Endothelial cell (in vitro differentiated cells): ENCODE measurements around the gene UROD. TPM values are rescaled to one million over a fixed set of nuclear protein-coding genes. Genes with fewer than 3 reads are reported as not detected.

Experiments used
- DNase-seq: peaks from one replicate; pipeline ENCODE4 v3.0.0; 2021; ENCODE audit warnings: low spot score
- H3K27ac Mint-ChIP-seq: one replicate; pipeline ENCODE4 v1.8.0; 2021; ENCODE audit warnings: mixed read lengths, inconsistent platforms; ENCODE audit not compliant: unreplicated experiment
- H3K27me3 Mint-ChIP-seq: one replicate; pipeline ENCODE4 v1.8.0; 2021; ENCODE audit warnings: mild to moderate bottlenecking, moderate library complexity, mixed read lengths, inconsistent platforms; ENCODE audit not compliant: unreplicated experiment
- H3K36me3 Mint-ChIP-seq: one replicate; pipeline ENCODE4 v1.8.0; 2021; ENCODE audit warnings: mild to moderate bottlenecking, low read depth, mixed read lengths, inconsistent platforms; ENCODE audit not compliant: unreplicated experiment
- H3K4me1 Mint-ChIP-seq: one replicate; pipeline ENCODE4 v1.8.0; 2021; ENCODE audit warnings: mild to moderate bottlenecking, mixed read lengths, inconsistent platforms; ENCODE audit not compliant: unreplicated experiment
- H3K4me3 Mint-ChIP-seq: one replicate; pipeline ENCODE4 v1.8.0; 2021; ENCODE audit warnings: mild to moderate bottlenecking, mixed read lengths, inconsistent platforms; ENCODE audit not compliant: unreplicated experiment
- H3K9me3 Mint-ChIP-seq: one replicate; pipeline ENCODE4 v1.8.0; 2021; ENCODE audit warnings: mixed read lengths, inconsistent platforms; ENCODE audit not compliant: unreplicated experiment
- total RNA-seq: library from RNA; stranded (reverse); fragmentation: NEBNext Ultra II Directional; extraction: Animal tissue kit (Norgen Biotek cat#: 25700); gene quantifications from one replicate; pipeline ENCODE4 v1.2.1, GENCODE V29; 2021; ENCODE audit not compliant: unreplicated experiment
- TF ChIP-seq, protein P1 (sequence below): fragments of 200-600 bp; sonication (generic); IDR thresholded peaks from one replicate; pipeline ENCODE4 v1.5.0; 2021; ENCODE audit warnings: antibody characterized with exemption; ENCODE audit not compliant: unreplicated experiment

UROD gene
- total RNA-seq, 1 donor from 2014 or later: 151 TPM

DNA sequence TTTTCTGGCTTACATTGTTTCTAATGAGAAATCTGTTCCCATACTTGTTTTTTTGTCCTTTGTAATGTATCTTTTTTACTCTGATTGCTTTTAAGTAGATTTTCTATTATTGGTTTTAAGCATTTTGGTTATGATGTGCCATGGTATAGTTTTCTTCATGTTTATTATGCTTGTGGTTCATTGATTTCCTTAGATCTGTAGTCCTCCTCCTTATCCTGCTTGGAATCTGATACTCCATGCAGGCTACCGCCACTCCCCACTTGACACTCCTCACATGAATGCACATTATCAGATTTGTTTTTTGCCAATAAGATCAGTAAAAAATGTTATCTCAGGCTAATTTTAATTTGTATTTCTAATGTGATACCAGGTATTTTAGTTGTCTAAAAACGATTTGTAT lies 20.8 kb downstream of the UROD start:
- Mint-ChIP-seq H3K4me3 (no peak overlapping the region), H3K27me3 (peaks cover 2% of the 10 kb centered on the region), H3K36me3 (peaks cover 4% of the 10 kb centered on the region), H3K27ac (no peak overlapping the region), H3K4me1 (no peaks in the 10 kb centered on the region), H3K9me3 (no peaks in the 10 kb centered on the region)
- no peak for DNase-seq
- TF ChIP-seq, protein P1, sequence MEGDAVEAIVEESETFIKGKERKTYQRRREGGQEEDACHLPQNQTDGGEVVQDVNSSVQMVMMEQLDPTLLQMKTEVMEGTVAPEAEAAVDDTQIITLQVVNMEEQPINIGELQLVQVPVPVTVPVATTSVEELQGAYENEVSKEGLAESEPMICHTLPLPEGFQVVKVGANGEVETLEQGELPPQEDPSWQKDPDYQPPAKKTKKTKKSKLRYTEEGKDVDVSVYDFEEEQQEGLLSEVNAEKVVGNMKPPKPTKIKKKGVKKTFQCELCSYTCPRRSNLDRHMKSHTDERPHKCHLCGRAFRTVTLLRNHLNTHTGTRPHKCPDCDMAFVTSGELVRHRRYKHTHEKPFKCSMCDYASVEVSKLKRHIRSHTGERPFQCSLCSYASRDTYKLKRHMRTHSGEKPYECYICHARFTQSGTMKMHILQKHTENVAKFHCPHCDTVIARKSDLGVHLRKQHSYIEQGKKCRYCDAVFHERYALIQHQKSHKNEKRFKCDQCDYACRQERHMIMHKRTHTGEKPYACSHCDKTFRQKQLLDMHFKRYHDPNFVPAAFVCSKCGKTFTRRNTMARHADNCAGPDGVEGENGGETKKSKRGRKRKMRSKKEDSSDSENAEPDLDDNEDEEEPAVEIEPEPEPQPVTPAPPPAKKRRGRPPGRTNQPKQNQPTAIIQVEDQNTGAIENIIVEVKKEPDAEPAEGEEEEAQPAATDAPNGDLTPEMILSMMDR: no peak

DNA sequence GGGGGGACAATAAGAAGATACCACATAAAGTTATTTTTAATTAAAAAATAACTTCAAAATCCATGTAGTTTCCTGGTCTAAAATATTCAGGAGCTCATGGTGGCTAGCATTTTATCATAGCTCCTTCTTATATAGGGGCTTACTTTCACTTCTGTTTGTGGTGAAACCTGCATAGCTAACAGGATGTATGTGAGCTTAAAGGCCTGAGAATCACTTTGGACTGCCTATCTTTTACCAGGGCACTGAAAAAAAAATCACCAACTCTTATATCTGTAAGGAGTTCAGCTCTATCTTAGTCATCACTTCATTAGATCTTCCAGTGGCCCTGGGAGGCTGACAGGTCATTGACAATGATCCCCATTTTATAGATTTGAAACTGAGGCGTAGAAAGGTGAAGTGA lies 21.3 kb downstream of the UROD start:
- no peak for DNase-seq
- H3K36me3 Mint-ChIP-seq: peaks cover 4% of the 10 kb centered on the region
- no peaks in the 10 kb centered on the region for H3K9me3 Mint-ChIP-seq
- no peaks in the 10 kb centered on the region for H3K4me1 Mint-ChIP-seq
- TF ChIP-seq, protein P1: no peak
- H3K27me3 Mint-ChIP-seq: peaks cover 2% of the 10 kb centered on the region
- H3K27ac Mint-ChIP-seq: no peak overlapping the region
- H3K4me3 Mint-ChIP-seq: no peak overlapping the region

DNA sequence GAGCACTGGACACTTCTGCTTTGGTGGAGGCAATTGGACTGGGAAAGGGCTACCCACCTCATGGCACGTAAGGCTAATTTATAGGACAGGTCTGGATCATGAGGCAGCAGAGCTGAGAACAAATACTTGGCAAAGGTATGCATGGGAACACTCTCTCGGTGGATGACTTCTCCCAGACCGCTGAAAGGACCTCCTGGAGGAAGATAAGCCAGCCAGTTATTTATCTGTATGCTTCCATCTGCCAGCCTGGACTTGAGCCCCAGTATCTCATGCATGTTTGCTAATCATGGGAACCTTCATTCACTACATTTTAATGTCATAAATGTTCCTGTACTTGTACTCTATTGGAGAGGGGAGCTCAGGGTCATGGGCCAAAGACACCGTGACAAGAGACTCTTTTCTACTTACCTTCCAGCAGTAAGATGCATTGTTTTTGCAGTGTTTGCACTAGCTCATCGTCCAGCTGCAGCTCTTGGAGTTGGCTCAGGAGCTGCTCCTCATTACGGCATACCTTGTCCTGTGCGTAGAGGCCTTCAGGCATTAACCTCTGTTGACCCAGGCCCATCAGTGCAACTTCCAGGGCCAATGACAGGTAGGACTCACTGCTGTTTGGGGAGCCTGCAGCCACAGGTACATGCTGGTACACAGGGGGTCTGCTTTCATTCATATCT lies 23.7 kb downstream of the UROD start:
- Mint-ChIP-seq H3K27me3 (no peaks in the 10 kb centered on the region), H3K4me3 (no peak overlapping the region), H3K9me3 (no peaks in the 10 kb centered on the region), H3K27ac (no peak overlapping the region), H3K4me1 (no peaks in the 10 kb centered on the region), H3K36me3 (peaks cover 4% of the 10 kb centered on the region)
- no peak for DNase-seq
- TF ChIP-seq, protein P1: no peak

DNA sequence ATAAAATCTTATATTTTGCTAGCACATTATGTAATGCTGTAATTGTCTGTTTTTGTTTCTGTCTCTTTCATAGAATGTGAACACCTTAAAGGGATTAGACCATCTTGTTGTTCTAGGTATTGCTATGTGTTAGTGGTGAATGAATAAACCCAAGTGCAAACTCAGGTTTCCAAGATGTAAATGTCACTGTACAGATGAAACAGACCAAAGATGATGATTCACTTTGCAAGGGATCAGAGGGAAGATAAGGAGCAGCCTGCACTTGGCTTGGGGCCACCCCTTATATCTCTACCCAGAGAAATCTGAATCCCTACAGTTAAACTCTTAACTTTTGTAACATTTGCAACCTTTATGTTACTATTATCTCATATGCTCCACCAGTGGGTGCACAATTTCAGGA lies 25.4 kb downstream of the UROD start:
- Mint-ChIP-seq H3K27ac (no peak overlapping the region), H3K36me3 (peaks cover 4% of the 10 kb centered on the region), H3K4me3 (no peak overlapping the region)

DNA sequence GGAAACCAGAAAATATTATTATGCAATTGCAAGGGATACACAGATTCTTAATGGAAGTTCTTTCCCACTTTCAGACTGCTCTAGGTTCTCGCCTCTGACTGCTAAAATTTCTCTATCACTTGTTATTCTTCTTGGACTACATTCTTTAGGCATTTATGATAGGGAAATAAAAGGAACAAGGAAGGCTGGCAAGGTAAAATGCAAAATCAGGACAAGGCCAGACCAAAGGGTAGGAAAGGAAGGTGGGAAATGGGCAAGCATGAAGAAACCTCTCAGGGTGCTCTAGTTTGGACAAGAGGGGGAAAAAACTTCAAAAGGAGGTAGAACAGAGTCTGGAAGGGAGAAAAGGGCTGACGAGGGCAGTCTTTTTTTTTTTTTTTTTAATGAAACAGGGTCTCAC lies 26.2 kb downstream of the UROD start:
- no peaks in the 10 kb centered on the region for H3K27me3 Mint-ChIP-seq
- no peaks in the 10 kb centered on the region for H3K4me1 Mint-ChIP-seq
- H3K27ac Mint-ChIP-seq: no peak overlapping the region
- H3K36me3 Mint-ChIP-seq: peaks cover 4% of the 10 kb centered on the region
- H3K4me3 Mint-ChIP-seq: no peak overlapping the region
- DNase-seq: no peak
- no peaks in the 10 kb centered on the region for H3K9me3 Mint-ChIP-seq
- TF ChIP-seq, protein P1: no peak

More for the DNA sequence above, 25.4 kb downstream of the UROD start:
- no peaks in the 10 kb centered on the region for H3K27me3 Mint-ChIP-seq
- no peaks in the 10 kb centered on the region for H3K9me3 Mint-ChIP-seq
- TF ChIP-seq, protein P1: no peak
- DNase-seq: no peak
- H3K4me1 Mint-ChIP-seq: no peaks in the 10 kb centered on the region
